SIG-M5 (cell line): ENCODE results near the gene CENPP.

ENCODE experiments used
- DNase-seq: peaks from one replicate; lab custom pipeline; 2025; lab: John Stamatoyannopoulos, UW

Gene CENPP

GRCh38 chr9:92508018-92508820 lies 182.5 kb downstream of the CENPP start:
- DNase-seq = no peak

GRCh38 chr9:92509050-92509449 lies 183.3 kb downstream of the CENPP start:
- no peak for DNase-seq

DNA sequence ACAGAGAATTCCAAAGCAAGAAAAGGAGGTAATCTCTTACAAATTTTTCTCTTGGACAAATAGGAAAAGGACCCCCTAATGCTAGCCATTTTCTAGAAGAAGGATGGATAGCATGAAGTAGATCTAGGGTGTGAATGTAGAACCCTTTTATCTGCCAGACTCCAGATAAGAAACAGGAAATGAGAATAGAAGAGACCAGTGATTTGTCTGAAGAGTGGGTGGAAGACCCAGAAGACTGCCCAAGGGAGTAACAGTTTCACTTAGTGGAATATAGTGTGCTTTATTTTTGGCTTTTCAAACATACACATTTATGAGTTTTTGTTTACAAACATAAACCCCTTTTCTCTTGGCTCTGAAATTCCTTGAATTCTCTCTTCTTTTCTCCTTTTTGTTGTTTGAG lies 185.0 kb downstream of the CENPP start:
- DNase-seq = no peak

- DNase-seq = no peak
These were observed 186.9 kb downstream of the CENPP start for GRCh38 chr9:92512622-92513021.

- DNase-seq = no peak
These were observed 187.6 kb downstream of the CENPP start for GRCh38 chr9:92513349-92513748.

GRCh38 chr9:92514635-92515034 lies 188.9 kb downstream of the CENPP start:
- DNase-seq = no peak

DNA sequence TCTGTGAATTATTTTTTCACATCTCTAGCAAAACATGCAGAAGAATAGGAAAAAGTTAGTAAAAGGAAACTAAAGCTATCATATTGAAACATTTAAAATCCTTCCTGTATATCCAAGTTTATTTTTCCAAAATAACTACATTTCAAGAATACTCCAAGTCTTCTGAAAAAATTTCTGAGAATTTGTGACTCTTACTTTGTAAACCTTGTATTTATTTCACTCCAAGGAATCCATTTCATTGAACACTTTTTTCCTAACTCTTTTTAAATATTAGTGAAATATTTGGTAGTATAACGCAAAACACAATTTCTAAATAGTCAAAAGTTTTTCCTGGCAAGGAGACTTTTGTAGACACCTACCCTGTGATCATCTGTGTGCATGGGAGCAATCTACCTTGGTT lies 190.8 kb downstream of the CENPP start:
- DNase-seq = no peak

GRCh38 chr9:92517046-92517445 lies 191.3 kb downstream of the CENPP start:
- no peak for DNase-seq

DNA sequence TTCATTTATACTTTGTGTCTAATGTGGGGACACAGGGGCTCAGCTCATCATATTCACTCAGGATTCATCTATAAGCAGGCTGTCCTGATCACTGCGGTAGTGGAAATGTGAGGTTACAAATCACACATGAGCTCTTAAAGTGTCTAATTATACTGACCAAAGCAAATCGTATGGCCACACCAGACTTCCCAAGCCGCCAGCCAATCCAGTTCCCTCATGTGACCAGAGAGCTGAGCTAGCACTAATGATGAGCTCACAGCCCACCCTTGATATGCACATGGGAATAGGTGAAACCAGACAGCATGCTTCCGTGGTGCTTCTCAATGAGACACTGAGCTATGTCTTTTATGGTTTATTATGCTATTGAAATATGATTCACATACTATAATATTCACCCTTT lies 192.4 kb downstream of the CENPP start:
- no peak for DNase-seq

DNA sequence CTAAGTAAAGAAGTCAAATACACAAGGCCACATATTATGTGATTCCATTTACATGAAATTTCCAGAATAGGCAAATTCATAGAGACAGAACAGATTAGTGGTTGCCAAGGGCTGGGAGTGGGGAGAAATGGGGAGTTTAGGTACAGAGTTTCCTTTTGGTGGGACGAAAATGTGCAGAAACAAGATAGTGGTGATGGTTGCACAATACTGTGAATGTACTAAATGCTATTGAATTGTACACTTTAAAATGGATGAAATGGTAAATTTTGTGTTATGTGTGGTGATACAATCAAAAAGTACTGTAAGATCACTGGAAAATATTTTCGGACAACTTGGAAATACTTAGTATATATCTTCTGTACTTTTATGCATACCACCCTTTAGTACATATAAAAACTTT lies 195.1 kb downstream of the CENPP start:
- DNase-seq = no peak

GRCh38 chr9:92522983-92523970 lies 197.5 kb downstream of the CENPP start:
- no peak for DNase-seq

DNA sequence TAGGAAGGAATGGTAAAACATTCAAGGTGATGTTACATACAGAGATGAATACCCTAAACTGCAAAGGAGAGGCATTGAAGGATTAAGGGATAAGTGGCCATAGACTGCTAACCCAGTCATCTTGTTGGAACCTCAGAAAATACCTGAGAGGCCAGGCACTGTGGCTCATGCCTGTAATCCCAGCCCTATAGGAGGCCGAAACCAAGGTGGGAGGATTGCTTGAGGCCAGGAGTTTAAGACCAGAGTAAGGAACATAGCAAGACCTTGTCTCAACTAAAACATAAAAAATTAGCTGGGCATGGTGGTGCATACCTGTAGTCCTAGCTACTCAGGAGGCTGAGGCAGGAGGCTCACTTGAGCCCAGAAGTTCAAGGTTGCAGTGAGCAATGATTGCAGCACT lies 199.1 kb downstream of the CENPP start:
- DNase-seq = no peak

- DNase-seq = no peak
These were observed 199.6 kb downstream of the CENPP start for GRCh38 chr9:92525306-92525705.

DNA sequence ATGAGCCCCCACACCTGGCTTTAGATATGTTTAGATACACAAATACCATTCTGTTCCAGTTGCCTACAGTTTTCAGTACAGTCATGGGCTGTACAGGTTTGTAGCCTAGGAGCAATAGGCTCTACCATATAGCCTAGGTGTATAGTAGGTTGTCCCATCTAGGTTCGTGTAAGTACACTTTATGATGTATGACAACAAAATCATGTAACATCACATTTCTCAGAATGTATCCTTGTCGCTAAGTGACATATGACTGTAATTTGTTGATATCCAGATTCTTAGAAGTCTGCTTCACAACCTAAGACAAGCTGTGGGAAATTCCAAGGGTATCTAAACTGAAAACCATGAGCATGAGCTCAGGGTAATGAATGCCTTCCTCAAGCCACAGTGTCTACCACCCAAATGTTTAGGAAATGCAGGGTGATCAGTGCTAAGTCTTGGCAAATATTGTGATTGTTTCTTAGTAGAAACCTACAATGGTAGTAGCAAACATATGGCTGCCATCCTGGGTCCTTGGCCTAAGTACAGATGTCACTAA lies 201.6 kb downstream of the CENPP start:
- DNase-seq = no peak

DNA sequence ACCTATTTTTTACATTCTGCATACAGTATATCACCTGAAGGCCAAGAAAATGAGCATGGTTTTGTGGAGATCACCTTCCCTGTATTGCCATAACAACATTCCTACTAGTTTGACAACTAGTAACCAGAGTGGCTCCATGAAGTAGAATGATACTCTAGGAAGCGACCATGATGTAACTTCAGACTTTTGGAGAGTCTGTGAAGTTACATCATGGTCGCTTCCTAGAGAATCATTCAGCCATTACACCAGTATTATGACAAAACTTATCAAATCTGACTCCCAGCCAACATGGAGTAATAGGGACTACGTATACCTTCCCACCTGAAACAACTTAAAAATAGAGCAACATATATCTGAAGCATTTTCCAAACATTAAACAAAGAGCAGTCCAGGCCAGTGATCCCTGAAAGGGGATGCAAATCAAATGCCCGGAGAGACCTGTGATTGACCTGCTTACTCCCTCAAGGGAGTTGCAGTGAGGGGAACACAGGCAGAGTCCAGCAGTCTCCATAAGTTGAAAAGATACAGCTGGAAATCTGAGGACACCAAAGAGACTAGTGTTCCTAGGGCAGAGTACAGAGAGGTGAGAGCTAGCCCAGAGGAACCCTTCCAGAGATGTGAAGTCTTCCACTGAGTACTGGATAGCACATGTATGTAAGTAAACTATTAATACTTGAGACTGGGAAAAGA lies 202.2 kb downstream of the CENPP start:
- no peak for DNase-seq

- no peak for DNase-seq
These were observed 202.7 kb downstream of the CENPP start for GRCh38 chr9:92528522-92528849.

DNA sequence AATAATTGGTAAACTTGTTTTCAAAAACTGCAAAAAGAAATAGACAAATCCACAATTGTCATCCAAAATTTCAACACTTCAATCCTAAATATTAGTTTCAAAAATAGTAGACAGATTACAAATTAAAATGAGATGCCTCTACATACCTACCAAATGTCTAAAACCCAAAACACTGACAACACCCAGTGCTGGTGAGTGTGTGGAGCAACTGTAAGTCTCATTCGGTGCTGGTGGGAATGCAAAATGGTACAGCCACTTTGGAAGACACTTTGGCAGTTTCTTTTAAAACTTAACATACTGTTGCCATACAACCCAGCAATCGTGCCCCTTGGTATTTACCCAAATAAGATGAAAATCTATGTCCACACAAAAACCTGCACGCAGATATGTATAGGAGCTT lies 203.4 kb downstream of the CENPP start:
- DNase-seq = no peak

GRCh38 chr9:92530893-92531292 lies 205.1 kb downstream of the CENPP start:
- no peak for DNase-seq

GRCh38 chr9:92534204-92534603 lies 208.5 kb downstream of the CENPP start:
- no peak for DNase-seq

- DNase-seq = no peak
These were observed 208.9 kb downstream of the CENPP start for GRCh38 chr9:92534674-92535073.

- DNase-seq = no peak
These were observed 210.4 kb downstream of the CENPP start, which contains the start of gene ECM2 for GRCh38 chr9:92535940-92536850. ECM2 (minus strand) TSS chr9:92535990; CDS start chr9:92522866, 13,124 bp downstream.
